Endodermal cell (in vitro differentiated cells): ENCODE results near the gene ABCA9. TPM values are rescaled to one million over a fixed set of nuclear protein-coding genes. Genes with fewer than 3 reads are reported as not detected.
A peak's percentile ranks its signal among the peaks of the same experiment; 100 is the strongest.

ENCODE experiments used
- DNase-seq: peaks from one replicate; pipeline ENCODE4 v3.0.0-alpha.2; 2017
- H3K27ac ChIP-seq: 2 replicates; pipeline ENCODE4 v1.5.1; 2013; ENCODE audit warnings: mild to moderate bottlenecking, low read depth, low read length, moderate library complexity
- H3K27me3 ChIP-seq: 2 replicates; pipeline ENCODE4 v1.6.1; 2013; ENCODE audit warnings: mild to moderate bottlenecking, low read length, moderate library complexity; ENCODE audit not compliant: insufficient read depth, control insufficient read depth, poor library complexity, severe bottlenecking
- H3K36me3 ChIP-seq: 2 replicates; pipeline ENCODE4 v1.7.0; 2013; ENCODE audit warnings: mild to moderate bottlenecking, low read length, moderate library complexity; ENCODE audit not compliant: control insufficient read depth, insufficient read depth
- H3K4me1 ChIP-seq: one replicate; pipeline ENCODE4 v1.7.0; 2013; ENCODE audit warnings: low read length; ENCODE audit not compliant: control insufficient read depth, insufficient read depth
- H3K4me3 ChIP-seq: 2 replicates; pipeline ENCODE4 v1.5.1; 2013; ENCODE audit warnings: mild to moderate bottlenecking, low read length, moderate library complexity
- H3K9ac ChIP-seq: 2 replicates; pipeline ENCODE4 v1.6.1; 2013; ENCODE audit warnings: mild to moderate bottlenecking, low read length, moderate library complexity; ENCODE audit not compliant: poor library complexity, severe bottlenecking; ENCODE audit errors: extremely low read depth
- H3K9me3 ChIP-seq: 2 replicates; pipeline ENCODE4 v1.6.1; 2013; ENCODE audit warnings: mild to moderate bottlenecking, low read length, moderate library complexity; ENCODE audit not compliant: control insufficient read depth
- H3K27ac Mint-ChIP-seq: 2 replicates; pipeline ENCODE4 v1.8.0; 2020; ENCODE audit warnings: mixed read lengths
- H3K27me3 Mint-ChIP-seq: 2 replicates; pipeline ENCODE4 v1.8.0; 2021; ENCODE audit warnings: mild to moderate bottlenecking, mixed read lengths; ENCODE audit not compliant: insufficient read depth
- H3K36me3 Mint-ChIP-seq: 2 replicates; pipeline ENCODE4 v1.8.0; 2020; ENCODE audit warnings: low read depth, mixed read lengths
- H3K4me1 Mint-ChIP-seq: 2 replicates; pipeline ENCODE4 v1.8.0; 2020; ENCODE audit warnings: mixed read lengths
- H3K4me3 Mint-ChIP-seq: 2 replicates; pipeline ENCODE4 v1.8.0; 2020; ENCODE audit warnings: mild to moderate bottlenecking, moderate library complexity, mixed read lengths
- H3K9me3 Mint-ChIP-seq: 2 replicates; pipeline ENCODE4 v1.8.0; 2020; ENCODE audit warnings: mild to moderate bottlenecking, mixed read lengths
- CTCF ChIP-seq: fragments of 200-600 bp; sonication (generic); conservative IDR thresholded peaks from 2 replicates; pipeline ENCODE4 v1.5.0; 2021; ENCODE audit warnings: antibody characterized with exemption, mild to moderate bottlenecking
- WGBS, 2 experiments: methylation state at CpG; one replicate each; pipeline versions ENCODE4 v1.1.5 to v1.1.7; 2013; ENCODE audit warnings: missing lambda C conversion rate in 2 of 2, mixed read lengths in 1 of 2; ENCODE audit not compliant: insufficient coverage in 1 of 2, insufficient read length in 1 of 2; 5-methylcytosine and 5-hydroxymethylcytosine counted together
- total RNA-seq, 2 donors: library from RNA; stranded (reverse); fragmentation: NEBNext Ultra II Directional in 1 of 2; extraction: Animal tissue kit (Norgen Biotek cat#: 25700) in 1 of 2; gene quantifications; 2 replicates in 1 of 2; 3 replicates in 1 of 2; pipeline ENCODE4 v1.2.1, GENCODE V29; 2021

The ABCA9 gene
- total RNA-seq, 2 donors from 2014 or later = not detected

- DNase-seq = no peak
- no peak for TF ChIP-seq CTCF
- no peak overlapping the region for H3K27ac Mint-ChIP-seq
- peaks cover 15% of the 10 kb centered on the region for H3K4me1 Mint-ChIP-seq
- H3K4me3 ChIP-seq = no peak overlapping the region
- peaks cover under 1% of the 10 kb centered on the region for H3K27me3 Mint-ChIP-seq
- no peaks in the 10 kb centered on the region for H3K36me3 Mint-ChIP-seq
- H3K27ac ChIP-seq = no peak overlapping the region
- no peak overlapping the region for H3K9ac ChIP-seq
- H3K9me3 Mint-ChIP-seq = peaks cover 8% of the 10 kb centered on the region
- H3K4me3 Mint-ChIP-seq = no peak overlapping the region
- 70 to 92% methylated on average over 2 of the region's 2 CpGs for WGBS, 2 experiments
- no peaks in the 10 kb centered on the region for H3K36me3 ChIP-seq
- H3K27me3 ChIP-seq = no peaks in the 10 kb centered on the region
- H3K9me3 ChIP-seq = no peaks in the 10 kb centered on the region
- peaks cover 10% of the 10 kb centered on the region for H3K4me1 ChIP-seq
Observed at GRCh38 chr17:69048634-69049033, 12.1 kb downstream of the ABCA9 start.

- no peaks in the 10 kb centered on the region for H3K9me3 ChIP-seq
- 29 to 53% methylated on average over 2 to 3 of the region's 3 CpGs for WGBS, 2 experiments
- no peak overlapping the region for H3K4me3 Mint-ChIP-seq
- H3K36me3 ChIP-seq = no peaks in the 10 kb centered on the region
- peak overlapping the region; percentile 40 for H3K27ac ChIP-seq
- H3K4me3 ChIP-seq = peak overlapping the region; percentile 38
- no peak for TF ChIP-seq CTCF
- peaks cover 10% of the 10 kb centered on the region for H3K4me1 ChIP-seq
- H3K36me3 Mint-ChIP-seq = no peaks in the 10 kb centered on the region
- peaks cover 15% of the 10 kb centered on the region for H3K4me1 Mint-ChIP-seq
- H3K27me3 Mint-ChIP-seq = no peaks in the 10 kb centered on the region
- H3K9ac ChIP-seq = no peak overlapping the region
- no peaks in the 10 kb centered on the region for H3K27me3 ChIP-seq
- DNase-seq = peak; percentile 80
- peak overlapping the region; percentile 88 for H3K27ac Mint-ChIP-seq
- H3K9me3 Mint-ChIP-seq = peaks cover 8% of the 10 kb centered on the region
Observed at GRCh38 chr17:69047368-69048263, 13.1 kb downstream of the ABCA9 start.

GRCh38 chr17:69046121-69046807 lies 14.5 kb downstream of the ABCA9 start:
- H3K4me3 ChIP-seq = no peak overlapping the region
- Mint-ChIP-seq H3K9me3 (peaks cover 8% of the 10 kb centered on the region), H3K27ac (peak overlapping the region; percentile 13), H3K4me3 (no peak overlapping the region), H3K27me3 (no peaks in the 10 kb centered on the region), H3K4me1 (peaks cover 15% of the 10 kb centered on the region), H3K36me3 (no peaks in the 10 kb centered on the region)
- peak; percentile 44 for TF ChIP-seq CTCF
- no peak overlapping the region for H3K27ac ChIP-seq
- WGBS, 2 experiments = 79% methylated on average over 3 of the region's 4 CpGs; no CpG with 5 or more reads in 1 of the 2 experiments
- H3K4me1 ChIP-seq = peaks cover 10% of the 10 kb centered on the region
- no peaks in the 10 kb centered on the region for H3K27me3 ChIP-seq
- H3K9ac ChIP-seq = no peak overlapping the region
- H3K36me3 ChIP-seq = no peaks in the 10 kb centered on the region
- peak; percentile 60 for DNase-seq
- no peaks in the 10 kb centered on the region for H3K9me3 ChIP-seq
